GM12873 (cell line): Measurements from ENCODE around the gene VGLL3.

Source experiments
- CTCF ChIP-seq: IDR thresholded peaks from 2 replicates; pipeline ENCODE4 v1.5.1; 2012; ENCODE audit warnings: low read depth, mild to moderate bottlenecking, moderate library complexity, low read length, control low read depth; ENCODE audit not compliant: insufficient read depth; ENCODE audit errors: missing control alignments

Gene VGLL3

DNA sequence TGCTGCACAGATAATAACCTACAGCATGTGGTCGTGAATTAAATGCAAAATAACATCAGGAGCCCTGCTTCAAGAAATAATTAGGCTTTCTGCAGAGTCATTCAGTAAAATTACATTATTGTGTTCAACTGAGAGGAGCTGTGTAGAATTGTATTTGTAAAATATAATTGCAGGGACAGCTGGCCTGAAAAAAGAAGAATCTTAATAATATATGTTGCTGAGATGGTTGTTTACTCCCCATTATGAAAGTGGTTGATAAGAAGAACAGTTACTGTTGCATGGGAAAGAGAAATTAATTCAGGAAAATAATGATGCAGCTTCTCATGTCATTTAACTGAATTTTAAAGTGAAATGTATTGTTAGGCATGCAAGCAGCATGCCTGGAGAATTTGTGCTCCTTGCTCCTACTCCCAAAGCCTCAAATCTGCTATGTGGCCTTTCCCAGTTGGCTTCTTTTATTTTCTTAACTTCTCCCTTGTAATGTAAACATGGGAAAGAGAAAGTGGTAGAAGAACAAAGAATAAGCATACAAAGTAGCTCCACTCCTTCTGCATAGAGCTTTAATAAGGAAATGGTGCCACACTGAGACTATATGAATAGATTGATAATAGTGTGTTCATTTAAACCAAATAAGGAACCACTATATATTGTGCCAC lies 100.1 kb downstream of the VGLL3 start:
- no peak for TF ChIP-seq CTCF
